ENCODE results near the gene NOS1.

The NOS1 gene

GRCh38 chr12:117363953-117364486 lies 2.6 kb upstream of the NOS1 start:
- DNase-seq (ENCODE audit: low read depth, low spot score) = no peak

- DNase-seq (ENCODE audit: low read depth, low spot score) = no peak
Observed at GRCh38 chr12:117363056-117363662, 1.7 kb upstream of the NOS1 start.

- DNase-seq (ENCODE audit: low read depth, low spot score) = no peak
Observed at GRCh38 chr12:117362391-117362790, 965 bp upstream of the NOS1 start.

- DNase-seq (ENCODE audit: low read depth, low spot score) = no peak
Observed at GRCh38 chr12:117361905-117362304, 479 bp upstream of the NOS1 start.

GRCh38 chr12:117360551-117361346 lies 677 bp downstream of the NOS1 start:
- no peak for DNase-seq (ENCODE audit: low read depth, low spot score)

- DNase-seq (ENCODE audit: low read depth, low spot score) = no peak
Observed at GRCh38 chr12:117360222-117360550, 1.2 kb downstream of the NOS1 start.

- DNase-seq (ENCODE audit: low read depth, low spot score) = no peak
Observed at GRCh38 chr12:117359029-117359845, 2.2 kb downstream of the NOS1 start.

- DNase-seq (ENCODE audit: low read depth, low spot score) = no peak
Observed at GRCh38 chr12:117356048-117356447, 5.4 kb downstream of the NOS1 start.

GRCh38 chr12:117352883-117353282 lies 8.5 kb downstream of the NOS1 start:
- no peak for DNase-seq (ENCODE audit: low read depth, low spot score)

GRCh38 chr12:117352206-117352605 lies 9.2 kb downstream of the NOS1 start:
- DNase-seq (ENCODE audit: low read depth, low spot score) = no peak

- DNase-seq (ENCODE audit: low read depth, low spot score) = no peak
Observed at GRCh38 chr12:117350140-117350539, 11.3 kb downstream of the NOS1 start.

- DNase-seq (ENCODE audit: low read depth, low spot score) = no peak
Observed at GRCh38 chr12:117347588-117347987, 13.8 kb downstream of the NOS1 start.

- DNase-seq (ENCODE audit: low read depth, low spot score) = no peak
Observed at GRCh38 chr12:117344716-117345115, 16.7 kb downstream of the NOS1 start.

- DNase-seq (ENCODE audit: low read depth, low spot score) = no peak
Observed at GRCh38 chr12:117343849-117344248, 17.6 kb downstream of the NOS1 start.

- no peak for DNase-seq (ENCODE audit: low read depth, low spot score)
Observed at GRCh38 chr12:117343296-117343695, 18.1 kb downstream of the NOS1 start.

GRCh38 chr12:117342682-117343081 lies 18.7 kb downstream of the NOS1 start:
- no peak for DNase-seq (ENCODE audit: low read depth, low spot score)

GRCh38 chr12:117342247-117342646 lies 19.2 kb downstream of the NOS1 start:
- DNase-seq (ENCODE audit: low read depth, low spot score) = no peak

- no peak for DNase-seq (ENCODE audit: low read depth, low spot score)
Observed at GRCh38 chr12:117339104-117339503, 22.3 kb downstream of the NOS1 start.

GRCh38 chr12:117334855-117335587 lies 26.4 kb downstream of the NOS1 start:
- no peak for DNase-seq (ENCODE audit: low read depth, low spot score)

GRCh38 chr12:117334051-117334450 lies 27.4 kb downstream of the NOS1 start:
- no peak for DNase-seq (ENCODE audit: low read depth, low spot score)

GRCh38 chr12:117333331-117333881 lies 28.0 kb downstream of the NOS1 start:
- no peak for DNase-seq (ENCODE audit: low read depth, low spot score)
